ENCODE measurements around the gene SLC7A4.
"Not testable (repeated sequence)": the region's sequence is repeated elsewhere in the genome, so short reads cannot be mapped to it uniquely, and the experiment has no call there.

Gene SLC7A4

GRCh38 chr22:21010426-21011113 is 21.8 kb downstream of the SLC7A4 start:
- Histone ChIP-seq H3K4me3 (ENCODE audit: low read length) (peak overlapping the region; percentile 38; the same call in 1 of the 2 replicates), H3K27ac (ENCODE audit: low read length) (no peak overlapping the region), H3K4me1 (ENCODE audit: insufficient read depth, low read length) (peaks cover 21% of the 10 kb centered on the region), H3K9me3 (ENCODE audit: insufficient read depth, low read depth, low read length) (no peaks in the 10 kb centered on the region), H3K9ac (ENCODE audit: low read depth, low read length) (no peak overlapping the region; the same call in 1 of the 2 replicates), H3K27me3 (ENCODE audit: insufficient read depth, low read length) (peaks cover 15% of the 10 kb centered on the region; the same call in 1 of the 2 replicates), H3K36me3 (ENCODE audit: insufficient read depth, low read depth, low read length) (0 out of 2 replicates have a peak, but pooled peaks cover 3% of the 10 kb centered on the region)

- Histone ChIP-seq H3K36me3 (ENCODE audit: insufficient read depth, low read depth, low read length) (0 out of 2 replicates have a peak, but pooled peaks cover 3% of the 10 kb centered on the region), H3K9ac (ENCODE audit: low read depth, low read length) (peak overlapping the region; percentile 6; the same call in 1 of the 2 replicates), H3K27me3 (ENCODE audit: insufficient read depth, low read length) (peaks cover 12% of the 10 kb centered on the region; the same call in 1 of the 2 replicates), H3K4me3 (ENCODE audit: low read length) (peak overlapping the region; percentile 20; the same call in 1 of the 2 replicates), H3K27ac (ENCODE audit: low read length) (peak overlapping the region; percentile 38), H3K9me3 (ENCODE audit: insufficient read depth, low read depth, low read length) (no peaks in the 10 kb centered on the region), H3K4me1 (ENCODE audit: insufficient read depth, low read length) (peaks cover 18% of the 10 kb centered on the region)
Observed at GRCh38 chr22:21009638-21010425, 22.5 kb downstream of the SLC7A4 start.

GRCh38 chr22:21009208-21009607 is 23.2 kb downstream of the SLC7A4 start:
- H3K9ac ChIP-seq (ENCODE audit: low read depth, low read length); H3K4me3 ChIP-seq (ENCODE audit: low read length); H3K9me3 ChIP-seq (ENCODE audit: insufficient read depth, low read depth, low read length); H3K27me3 ChIP-seq (ENCODE audit: insufficient read depth, low read length); H3K36me3 ChIP-seq (ENCODE audit: insufficient read depth, low read depth, low read length); H3K27ac ChIP-seq (ENCODE audit: low read length): not testable (repeated sequence)
- H3K4me1 ChIP-seq (ENCODE audit: insufficient read depth, low read length) = peaks cover 13% of the 10 kb centered on the region

- Histone ChIP-seq H3K9ac (ENCODE audit: low read depth, low read length) (no peak overlapping the region), H3K27ac (ENCODE audit: low read length) (no peak overlapping the region), H3K4me3 (ENCODE audit: low read length) (no peak overlapping the region), H3K9me3 (ENCODE audit: insufficient read depth, low read depth, low read length) (no peaks in the 10 kb centered on the region), H3K27me3 (ENCODE audit: insufficient read depth, low read length) (no peaks in the 10 kb centered on the region), H3K4me1 (ENCODE audit: insufficient read depth, low read length) (peaks cover 13% of the 10 kb centered on the region), H3K36me3 (ENCODE audit: insufficient read depth, low read depth, low read length) (peaks cover 14% of the 10 kb centered on the region; the same call in 1 of the 2 replicates)
Observed at GRCh38 chr22:21003782-21004181, 28.6 kb downstream of the SLC7A4 start.

GRCh38 chr22:21001601-21002325 is 30.6 kb downstream of the SLC7A4 start, which contains the start of gene THAP7:
TSS of gene THAP7 (minus strand) at chr22:21002118. CDS start at chr22:21001911, 207 bp downstream.
- peak within 1 kb of the TSS; percentile 79 for H3K27ac ChIP-seq (ENCODE audit: low read length)
- H3K9ac ChIP-seq (ENCODE audit: low read depth, low read length) = peak within 1 kb of the TSS; percentile 95
- peaks cover 13% of the 10 kb centered on the region for H3K4me1 ChIP-seq (ENCODE audit: insufficient read depth, low read length)
- peaks cover 25% of the 10 kb centered on the region for H3K36me3 ChIP-seq (ENCODE audit: insufficient read depth, low read depth, low read length)
- peak within 1 kb of the TSS; percentile 91 for H3K4me3 ChIP-seq (ENCODE audit: low read length)
- H3K27me3 ChIP-seq (ENCODE audit: insufficient read depth, low read length) = no peaks in the 10 kb centered on the region
- H3K9me3 ChIP-seq (ENCODE audit: insufficient read depth, low read depth, low read length) = no peaks in the 10 kb centered on the region

- Histone ChIP-seq H3K4me3 (ENCODE audit: low read length) (peak overlapping the region; percentile 91), H3K9me3 (ENCODE audit: insufficient read depth, low read depth, low read length) (no peaks in the 10 kb centered on the region), H3K27ac (ENCODE audit: low read length) (peak overlapping the region; percentile 39), H3K9ac (ENCODE audit: low read depth, low read length) (peak overlapping the region; percentile 95), H3K4me1 (ENCODE audit: insufficient read depth, low read length) (peaks cover 13% of the 10 kb centered on the region), H3K36me3 (ENCODE audit: insufficient read depth, low read depth, low read length) (peaks cover 29% of the 10 kb centered on the region), H3K27me3 (ENCODE audit: insufficient read depth, low read length) (no peaks in the 10 kb centered on the region)
Observed at GRCh38 chr22:21000987-21001600, 31.3 kb downstream of the SLC7A4 start.

- peaks cover 13% of the 10 kb centered on the region for H3K4me1 ChIP-seq (ENCODE audit: insufficient read depth, low read length)
- H3K9ac ChIP-seq (ENCODE audit: low read depth, low read length) = peak overlapping the region; percentile 95
- no peaks in the 10 kb centered on the region for H3K9me3 ChIP-seq (ENCODE audit: insufficient read depth, low read depth, low read length)
- peak overlapping the region; percentile 91 for H3K4me3 ChIP-seq (ENCODE audit: low read length)
- H3K36me3 ChIP-seq (ENCODE audit: insufficient read depth, low read depth, low read length) = peaks cover 29% of the 10 kb centered on the region
- no peak overlapping the region for H3K27ac ChIP-seq (ENCODE audit: low read length)
- no peaks in the 10 kb centered on the region for H3K27me3 ChIP-seq (ENCODE audit: insufficient read depth, low read length)
Observed at GRCh38 chr22:21000207-21000986, 32.0 kb downstream of the SLC7A4 start.

GRCh38 chr22:20999350-21000206 is 32.8 kb downstream of the SLC7A4 start:
- Histone ChIP-seq H3K4me3 (ENCODE audit: low read length) (no peak overlapping the region), H3K36me3 (ENCODE audit: insufficient read depth, low read depth, low read length) (peaks cover 29% of the 10 kb centered on the region), H3K4me1 (ENCODE audit: insufficient read depth, low read length) (peaks cover 13% of the 10 kb centered on the region), H3K9me3 (ENCODE audit: insufficient read depth, low read depth, low read length) (no peaks in the 10 kb centered on the region), H3K27me3 (ENCODE audit: insufficient read depth, low read length) (no peaks in the 10 kb centered on the region), H3K9ac (ENCODE audit: low read depth, low read length) (no peak overlapping the region), H3K27ac (ENCODE audit: low read length) (no peak overlapping the region)

GRCh38 chr22:20998411-20999336 is 33.7 kb downstream of the SLC7A4 start:
- Histone ChIP-seq H3K4me3 (ENCODE audit: low read length) (no peak overlapping the region), H3K4me1 (ENCODE audit: insufficient read depth, low read length) (peaks cover 13% of the 10 kb centered on the region), H3K9ac (ENCODE audit: low read depth, low read length) (no peak overlapping the region), H3K27ac (ENCODE audit: low read length) (no peak overlapping the region), H3K36me3 (ENCODE audit: insufficient read depth, low read depth, low read length) (peaks cover 29% of the 10 kb centered on the region), H3K27me3 (ENCODE audit: insufficient read depth, low read length) (no peaks in the 10 kb centered on the region), H3K9me3 (ENCODE audit: insufficient read depth, low read depth, low read length) (no peaks in the 10 kb centered on the region)
